8988T (cell line): ENCODE results near the gene KRTAP9-7.

Experiments used
- DNase-seq: peaks from one replicate; pipeline ENCODE4 v3.0.0; 2011

The KRTAP9-7 gene

GRCh38 chr17:41322903-41323895 is 47.7 kb downstream of the KRTAP9-7 start:
- DNase-seq, result no peak

DNA sequence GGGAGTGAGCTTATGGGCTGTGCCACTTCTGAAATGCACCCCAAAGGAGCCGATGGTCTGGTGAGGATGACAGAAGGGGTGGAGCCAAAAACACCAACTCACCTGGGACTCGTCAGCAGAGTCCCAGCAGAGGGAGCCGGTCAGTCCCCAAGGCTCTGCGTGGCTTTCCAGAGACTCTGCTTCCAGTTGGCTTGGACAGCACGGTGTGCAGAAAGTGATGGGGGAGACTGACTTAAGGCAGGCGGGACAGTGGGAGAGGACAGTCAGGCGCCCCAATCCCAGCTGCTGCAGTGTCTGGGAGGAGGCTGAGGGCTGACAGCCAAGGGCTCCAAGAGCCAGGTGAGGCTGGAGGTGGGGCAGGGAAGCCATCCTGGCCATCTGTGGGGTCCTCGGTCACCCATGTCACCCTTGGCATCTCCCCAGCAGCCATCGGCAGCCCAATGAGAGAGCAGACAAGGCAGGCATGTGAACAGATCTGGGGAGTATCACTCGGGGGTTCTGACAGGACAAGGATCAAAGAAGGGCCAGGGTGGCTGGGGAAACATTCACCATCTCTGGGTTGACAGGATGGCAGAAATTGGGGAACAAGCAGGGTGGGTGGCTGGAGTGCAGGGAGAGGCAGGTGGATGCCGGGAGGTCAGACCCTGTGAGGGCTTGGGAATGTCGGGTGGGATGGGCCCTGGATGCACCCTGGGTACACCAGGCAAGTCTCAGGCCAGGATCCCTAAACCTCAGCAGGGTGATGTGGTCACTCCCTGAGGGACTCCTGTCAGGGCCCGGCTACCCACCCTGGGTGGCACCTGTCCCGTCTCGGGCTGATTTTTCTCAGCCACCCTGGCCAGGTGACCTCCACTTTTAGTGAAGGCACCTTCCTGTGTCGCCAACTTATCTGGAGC is 48.9 kb downstream of the KRTAP9-7 start:
- DNase-seq, result peak; percentile 50

- DNase-seq, result no peak
Measured at GRCh38 chr17:41325126-41325525, 49.6 kb downstream of the KRTAP9-7 start.

DNA sequence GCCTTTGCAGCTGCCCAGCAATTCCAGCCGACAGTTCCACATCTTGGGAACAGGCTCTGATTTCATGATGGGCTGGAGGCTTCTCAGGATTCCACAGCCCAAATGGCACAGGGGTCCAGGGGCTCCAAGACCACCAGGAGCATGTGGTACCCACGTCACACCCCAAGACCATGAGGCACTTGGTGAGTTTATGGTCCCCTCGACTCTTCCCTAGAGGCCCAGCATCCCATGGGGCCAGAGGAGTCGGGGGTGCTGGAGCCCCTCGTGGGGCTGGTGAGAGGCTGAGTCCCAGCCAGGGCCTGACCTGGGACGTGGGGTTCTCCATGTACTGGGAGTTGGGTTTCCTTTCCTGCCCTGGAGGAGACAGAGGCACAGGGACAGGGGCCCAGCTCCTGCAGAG is 50.1 kb downstream of the KRTAP9-7 start:
- DNase-seq, result no peak
